NCI-H2107 treated with DMSO at 0.1 percent for 48 hours (cell line): ENCODE measurements around the gene TTC31.
"Not testable (repeated sequence)": the region's sequence is repeated elsewhere in the genome, so short reads cannot be mapped to it uniquely, and the experiment has no call there.

Experiments used
- DNase-seq: peaks from one replicate; lab custom pipeline; 2025; ENCODE audit not compliant: unreplicated experiment; lab: John Stamatoyannopoulos, UW

The TTC31 gene

GRCh38 chr2:74482801-74483674, at the start of gene TTC31, which contains the start of gene CCDC142:
TTC31 (plus strand) TSS chr2:74483081; CDS start chr2:74483096, 15 bp downstream.
CCDC142 (minus strand) TSS chr2:74482998; CDS start chr2:74482837, 161 bp downstream.
- peak; percentile 97 for DNase-seq

- DNase-seq, result no peak
Measured at GRCh38 chr2:74436111-74436805, 46.6 kb upstream of the TTC31 start.

- no peak for DNase-seq
Measured at GRCh38 chr2:74436848-74437695, 45.8 kb upstream of the TTC31 start.

GRCh38 chr2:74438248-74438647, 44.6 kb upstream of the TTC31 start:
- DNase-seq, result no peak

GRCh38 chr2:74439373-74439772, 43.5 kb upstream of the TTC31 start:
- no peak for DNase-seq

DNA sequence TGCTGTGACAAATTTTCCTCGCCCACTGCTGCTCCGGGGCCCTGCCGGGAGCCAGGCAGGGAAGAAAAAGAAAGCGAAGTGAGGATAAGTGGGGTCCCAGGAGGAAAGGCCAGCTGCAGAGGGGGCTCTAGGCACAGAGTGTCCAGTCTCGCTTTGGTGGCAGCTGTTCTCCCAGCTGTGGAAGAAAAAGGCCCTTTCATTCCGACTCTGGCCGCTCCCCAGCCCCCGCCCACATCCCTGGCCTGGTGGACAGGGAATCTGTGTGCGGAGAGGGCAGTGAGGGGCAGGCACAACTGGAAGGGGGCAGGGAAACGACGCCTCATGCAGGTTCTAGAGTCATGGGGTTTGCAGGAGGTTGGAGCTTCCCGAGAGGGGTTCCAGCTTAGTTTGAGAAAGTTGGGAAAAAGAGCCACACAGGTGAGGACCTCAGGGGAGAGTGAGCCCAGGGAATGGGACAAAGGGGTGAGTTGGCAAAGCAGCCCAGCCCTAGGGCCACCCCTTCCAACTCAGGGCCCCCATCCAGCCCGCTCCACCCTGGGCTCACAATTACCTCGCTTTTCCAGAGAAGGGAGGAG, 43.0 kb upstream of the TTC31 start:
- no peak for DNase-seq

- DNase-seq, result no peak
Measured at GRCh38 chr2:74440378-74441169, 42.3 kb upstream of the TTC31 start.

GRCh38 chr2:74441170-74441689, 41.7 kb upstream of the TTC31 start:
- DNase-seq, result no peak

GRCh38 chr2:74441690-74442482, 41.0 kb upstream of the TTC31 start, which contains the start of gene RTKN:
RTKN (minus strand) TSS chr2:74441937; CDS start chr2:74441816, 121 bp downstream.
- DNase-seq, result no peak

GRCh38 chr2:74442483-74443297, 40.2 kb upstream of the TTC31 start:
- not testable (repeated sequence) for DNase-seq

GRCh38 chr2:74444498-74445318, 38.2 kb upstream of the TTC31 start:
- DNase-seq, result no peak

DNA sequence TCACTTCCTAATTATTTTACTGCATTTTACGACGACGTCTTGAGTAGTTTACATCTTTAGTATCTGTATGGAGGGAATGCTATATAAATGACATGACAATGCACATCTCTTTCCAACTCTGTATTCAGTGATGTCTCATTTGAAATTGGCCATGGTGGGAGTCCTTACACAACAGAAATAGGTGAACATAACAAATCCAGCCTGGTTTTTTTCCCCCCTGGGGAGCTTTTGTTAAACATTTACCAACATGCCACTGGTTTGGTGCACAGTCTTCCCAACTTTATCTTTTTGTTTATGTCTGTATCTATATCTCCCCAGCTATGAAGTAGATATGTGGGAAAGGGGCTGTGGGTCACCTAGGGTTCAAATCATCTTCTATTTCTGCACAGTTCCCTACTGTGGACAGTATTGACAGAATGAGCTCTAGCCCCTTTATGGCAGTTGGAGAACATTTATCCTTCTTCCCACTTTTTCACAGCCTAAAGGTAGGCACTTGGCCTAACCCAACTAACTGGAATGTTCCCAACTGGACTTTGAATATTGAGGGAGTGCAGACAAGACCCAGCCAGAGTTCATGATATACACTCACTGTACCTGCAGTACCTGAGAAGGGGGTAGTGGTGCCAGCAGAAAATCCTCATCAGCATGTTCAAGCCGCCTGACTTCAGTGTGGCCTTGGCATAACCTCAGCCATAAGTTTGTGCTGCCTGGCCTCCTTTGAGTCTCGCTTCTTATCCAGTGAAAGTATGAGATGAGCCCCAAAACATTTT, 35.5 kb upstream of the TTC31 start:
- DNase-seq, result no peak

- DNase-seq, result no peak
Measured at GRCh38 chr2:74448771-74449170, 34.1 kb upstream of the TTC31 start.

DNA sequence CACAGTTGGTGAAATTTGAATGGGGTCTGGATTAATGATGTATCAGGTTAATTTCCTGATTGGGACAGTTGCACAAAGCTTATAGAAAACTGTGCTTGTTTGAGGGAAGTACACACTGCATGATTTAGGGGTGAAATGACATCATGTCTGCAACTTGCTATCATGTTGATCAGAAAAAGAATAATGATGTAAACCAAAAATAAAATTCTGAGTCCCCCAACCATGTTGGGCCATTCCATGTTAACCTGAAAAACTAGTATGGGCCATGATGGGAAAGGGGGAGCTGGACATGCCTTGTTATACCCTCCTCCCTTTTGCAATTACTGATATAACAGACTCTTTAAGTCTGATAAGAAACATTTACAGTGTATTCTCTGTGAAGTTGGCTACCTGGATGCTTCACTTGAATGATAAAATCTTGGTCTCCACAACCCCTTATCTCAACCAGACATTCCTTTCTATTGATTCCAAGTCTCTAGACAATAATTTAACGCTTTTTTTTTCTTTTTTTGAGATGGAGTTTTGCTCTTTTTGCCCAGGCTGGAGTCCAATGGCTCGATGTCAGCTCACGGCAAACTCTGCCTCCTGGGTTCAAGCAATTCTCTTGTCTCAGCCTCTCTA, 32.2 kb upstream of the TTC31 start:
- DNase-seq, result no peak

DNA sequence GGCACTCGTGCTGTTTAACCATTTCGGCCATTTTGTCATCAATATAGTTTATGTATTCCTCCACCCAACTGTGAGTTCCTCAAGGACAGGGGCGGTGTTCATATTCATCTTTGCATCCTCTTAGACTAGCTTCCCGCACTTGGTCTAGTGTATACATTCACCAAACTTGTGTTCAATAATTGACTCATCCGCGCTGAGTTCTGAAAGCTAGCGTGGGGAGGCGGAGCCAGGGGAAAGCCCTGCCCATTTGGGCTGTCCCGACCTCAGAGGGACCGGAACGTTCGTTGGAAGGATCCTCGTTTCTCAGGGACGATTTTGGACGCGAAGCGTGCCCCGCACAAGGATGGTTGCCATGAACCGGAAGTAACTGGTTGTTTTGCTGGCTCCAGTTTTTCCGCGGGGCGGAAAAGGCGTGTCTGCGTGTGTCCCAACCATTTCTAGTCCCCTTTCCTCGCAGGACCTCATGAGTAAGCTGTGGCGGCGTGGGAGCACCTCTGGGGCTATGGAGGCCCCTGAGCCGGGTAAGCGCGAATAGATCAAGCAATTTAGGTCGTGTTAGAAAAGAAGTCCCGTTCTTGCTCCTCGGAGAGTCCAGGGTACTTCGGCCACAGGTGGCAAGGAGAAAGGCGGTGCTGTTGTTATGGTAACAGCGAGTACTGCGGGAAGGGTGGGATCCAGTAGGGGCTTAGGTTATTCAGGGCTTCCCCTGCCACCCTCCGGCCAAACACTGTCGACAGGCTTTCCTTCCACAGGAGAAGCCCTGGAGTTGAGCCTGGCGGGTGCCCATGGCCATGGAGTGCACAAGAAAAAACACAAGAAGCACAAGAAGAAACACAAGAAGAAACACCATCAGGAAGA, 28.0 kb upstream of the TTC31 start, which contains the start of gene INO80B:
TSS of gene INO80B (plus strand) at position 434 of the 858 bp plus-strand sequence. CDS start at position 464, 30 bp downstream.
- peak; percentile 94 for DNase-seq
